ENCODE data around the gene NCCRP1. TPM values are rescaled to one million over a fixed set of nuclear protein-coding genes. Genes with fewer than 3 reads are reported as not detected.

NCCRP1 gene
- polyA plus RNA-seq, 1 donor from 2014 or later: not detected

- no peak overlapping the region for H3K27ac ChIP-seq (ENCODE audit: low read length)
- no peaks in the 10 kb centered on the region for H3F3A ChIP-seq (ENCODE audit: insufficient read depth, low read length, poor library complexity, severe bottlenecking)
- H3K4me3 ChIP-seq (ENCODE audit: low read length): no peak overlapping the region
- H3K36me3 ChIP-seq (ENCODE audit: insufficient read depth, low read length): no peaks in the 10 kb centered on the region
- no peak overlapping the region for H3K4me2 ChIP-seq (ENCODE audit: low read length)
- H3K79me2 ChIP-seq (replicated peaks; ENCODE audit: insufficient read depth, low read length): no peaks in the 10 kb centered on the region
- no peaks in the 10 kb centered on the region for H3K9me2 ChIP-seq (ENCODE audit: insufficient read depth, low read length)
- TF ChIP-seq RAD21 (conservative IDR thresholded peaks at IDR 0.05) (no peak), EP300 (conservative IDR thresholded peaks at IDR 0.05; ENCODE audit: poor library complexity, severe bottlenecking) (no peak), SMC3 (conservative IDR thresholded peaks at IDR 0.05; ENCODE audit: poor library complexity) (no peak), REST (IDR thresholded peaks at IDR 0.05; ENCODE audit: borderline replicate concordance) (no peak), MXI1 (conservative IDR thresholded peaks at IDR 0.05; ENCODE audit: poor library complexity, severe bottlenecking) (no peak), TAF1 (IDR thresholded peaks at IDR 0.05; ENCODE audit: low read depth) (no peak), CTCF (IDR thresholded peaks at IDR 0.05; ENCODE audit: poor library complexity, severe bottlenecking) (no peak), POLR2AphosphoS5 (IDR thresholded peaks at IDR 0.05) (no peak), EZH2 (IDR thresholded peaks at IDR 0.05; ENCODE audit: borderline replicate concordance, insufficient read depth, low read length, poor library complexity, severe bottlenecking) (no peak)
- H3K27me3 ChIP-seq (ENCODE audit: insufficient read depth, low read depth, low read length): no peaks in the 10 kb centered on the region
- H3K9me3 ChIP-seq (ENCODE audit: low read length): no peaks in the 10 kb centered on the region
- H4K20me1 ChIP-seq (ENCODE audit: insufficient read depth): no peaks in the 10 kb centered on the region
- no peak overlapping the region for H3K9ac ChIP-seq (ENCODE audit: low read length)
- no peak overlapping the region for H2AFZ ChIP-seq (ENCODE audit: low read depth, low read length)
These were observed 41.6 kb upstream of the NCCRP1 start for GRCh38 chr19:39155114-39155700.

- Histone ChIP-seq H3K27me3 (ENCODE audit: insufficient read depth, low read depth, low read length) (no peaks in the 10 kb centered on the region), H3K9me3 (ENCODE audit: low read length) (no peaks in the 10 kb centered on the region), H4K20me1 (ENCODE audit: insufficient read depth) (no peaks in the 10 kb centered on the region), H2AFZ (ENCODE audit: low read depth, low read length) (no peak overlapping the region), H3K4me3 (ENCODE audit: low read length) (no peak overlapping the region), H3K9me2 (ENCODE audit: insufficient read depth, low read length) (no peaks in the 10 kb centered on the region), H3K4me2 (ENCODE audit: low read length) (no peak overlapping the region), H3K36me3 (ENCODE audit: insufficient read depth, low read length) (no peaks in the 10 kb centered on the region), H3K27ac (ENCODE audit: low read length) (no peak overlapping the region), H3K79me2 (replicated peaks; ENCODE audit: insufficient read depth, low read length) (no peaks in the 10 kb centered on the region), H3F3A (ENCODE audit: insufficient read depth, low read length, poor library complexity, severe bottlenecking) (no peaks in the 10 kb centered on the region), H3K9ac (ENCODE audit: low read length) (no peak overlapping the region)
- TF ChIP-seq MXI1 (conservative IDR thresholded peaks at IDR 0.05; ENCODE audit: poor library complexity, severe bottlenecking) (no peak), EZH2 (IDR thresholded peaks at IDR 0.05; ENCODE audit: borderline replicate concordance, insufficient read depth, low read length, poor library complexity, severe bottlenecking) (no peak), REST (IDR thresholded peaks at IDR 0.05; ENCODE audit: borderline replicate concordance) (no peak), SMC3 (conservative IDR thresholded peaks at IDR 0.05; ENCODE audit: poor library complexity) (no peak)
These were observed 41.0 kb upstream of the NCCRP1 start for GRCh38 chr19:39155741-39156140.
